AG08395 (cell line): ENCODE data around the gene FHIT.
"Not testable (repeated sequence)": the region's sequence is repeated elsewhere in the genome, so short reads cannot be mapped to it uniquely, and the experiment has no call there.

Source experiments
- DNase-seq: peaks from one replicate; pipeline ENCODE4 v3.0.0; 2012; ENCODE audit warnings: mixed read lengths, low spot score

FHIT gene

DNA sequence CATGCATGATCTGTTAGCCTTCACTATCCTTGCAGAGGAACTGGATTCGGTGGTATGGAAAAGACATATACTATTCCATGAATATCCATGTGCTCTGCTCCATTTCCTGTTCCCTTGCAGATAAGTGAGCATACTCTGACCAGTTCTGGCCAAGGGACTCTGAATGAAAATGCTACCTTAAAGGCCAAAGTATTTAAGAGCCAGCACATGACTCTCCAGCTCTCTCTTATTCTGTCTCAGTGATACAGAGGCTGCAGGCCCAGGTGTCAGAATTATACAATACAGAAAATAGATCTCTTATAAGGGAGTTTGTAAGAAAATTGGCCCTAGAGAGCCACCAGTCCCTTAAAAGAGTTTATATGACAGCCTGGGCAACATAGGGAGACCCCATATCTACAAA, 1421.7 kb downstream of the FHIT start:
- DNase-seq = no peak

DNA sequence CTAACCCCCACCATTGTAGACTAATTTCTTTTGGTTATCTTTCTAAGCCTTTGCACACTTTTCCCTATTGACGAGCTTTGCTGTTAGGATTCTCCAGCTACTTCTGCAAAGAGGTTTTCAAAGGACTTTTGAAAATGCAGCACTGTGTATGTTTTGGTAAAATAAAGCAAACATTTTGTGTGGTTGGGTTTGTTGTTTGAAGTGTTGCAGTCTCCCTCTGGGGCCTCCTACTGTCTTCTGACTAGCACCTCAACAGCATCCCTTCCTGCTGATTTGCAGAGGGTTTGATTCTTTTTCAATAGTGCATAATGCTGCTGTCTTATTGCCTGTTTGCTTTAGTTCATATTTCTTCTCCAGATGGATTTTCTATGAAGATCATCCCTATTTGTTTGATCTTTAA, 1426.4 kb downstream of the FHIT start:
- DNase-seq = no peak

DNA sequence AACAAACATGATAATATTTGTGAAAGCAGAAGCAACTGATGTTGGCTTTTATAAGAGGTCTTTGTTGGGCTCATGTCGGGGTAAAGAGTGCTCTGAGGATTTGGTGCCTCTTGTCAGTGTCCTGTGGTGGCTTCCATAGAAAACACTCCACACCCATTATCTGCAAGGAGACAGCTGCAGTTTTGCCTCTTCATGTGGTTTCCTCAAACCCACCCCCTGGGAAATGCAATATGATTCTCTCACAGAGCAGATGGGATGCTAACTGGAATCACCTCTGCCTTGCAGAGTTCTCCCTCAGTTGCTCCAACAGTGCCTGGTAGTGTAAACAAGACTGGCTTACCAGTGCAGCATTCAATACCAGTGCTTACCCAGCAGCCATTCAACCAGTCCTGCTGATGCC, 1430.0 kb downstream of the FHIT start:
- no peak for DNase-seq

DNA sequence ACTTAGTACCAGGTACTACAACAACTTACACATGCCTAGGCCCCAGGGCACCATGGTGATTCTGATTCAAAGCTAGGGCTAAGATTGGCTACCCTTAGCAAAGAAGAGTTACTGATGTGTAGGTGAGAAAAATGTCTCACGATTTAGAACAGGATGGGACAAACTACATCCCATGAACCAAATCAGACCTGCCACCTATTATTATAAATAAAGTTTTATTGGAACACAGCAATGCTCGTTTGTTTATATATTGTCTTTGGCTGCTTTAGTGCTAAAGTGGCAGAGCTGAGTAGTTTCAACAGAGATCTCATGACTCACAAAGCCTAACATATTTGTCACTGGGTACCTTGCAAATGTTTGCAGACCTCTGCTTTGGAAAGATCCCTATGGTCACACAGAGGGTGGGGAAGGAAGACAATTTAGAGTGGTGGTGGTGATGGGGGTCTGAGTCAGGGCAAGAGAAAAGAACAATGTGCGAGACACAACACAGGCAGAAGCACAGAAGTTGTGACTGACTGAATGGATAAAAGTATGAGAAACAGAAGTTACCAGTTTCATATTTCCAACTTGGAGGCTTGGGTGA, 1430.8 kb downstream of the FHIT start:
- DNase-seq = peak; percentile 35

DNA sequence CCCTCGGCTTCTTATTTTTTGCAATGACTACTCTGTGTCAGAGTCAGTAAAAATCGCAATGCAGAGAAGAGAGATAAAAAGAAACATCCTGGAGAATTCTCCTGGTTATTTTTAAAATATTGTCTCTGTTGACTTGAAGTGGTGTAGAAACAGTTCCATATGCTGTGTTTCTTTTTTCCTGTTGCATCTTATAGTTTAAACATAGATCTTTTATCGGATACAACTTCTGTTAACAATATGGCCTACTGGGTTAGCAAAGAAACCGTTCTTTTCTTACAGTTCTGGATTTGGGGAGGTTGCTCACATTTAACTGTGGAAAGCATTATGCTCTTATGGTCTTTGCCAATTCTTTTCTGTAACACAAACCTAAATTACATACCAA, 1432.3 kb downstream of the FHIT start:
- no peak for DNase-seq

DNA sequence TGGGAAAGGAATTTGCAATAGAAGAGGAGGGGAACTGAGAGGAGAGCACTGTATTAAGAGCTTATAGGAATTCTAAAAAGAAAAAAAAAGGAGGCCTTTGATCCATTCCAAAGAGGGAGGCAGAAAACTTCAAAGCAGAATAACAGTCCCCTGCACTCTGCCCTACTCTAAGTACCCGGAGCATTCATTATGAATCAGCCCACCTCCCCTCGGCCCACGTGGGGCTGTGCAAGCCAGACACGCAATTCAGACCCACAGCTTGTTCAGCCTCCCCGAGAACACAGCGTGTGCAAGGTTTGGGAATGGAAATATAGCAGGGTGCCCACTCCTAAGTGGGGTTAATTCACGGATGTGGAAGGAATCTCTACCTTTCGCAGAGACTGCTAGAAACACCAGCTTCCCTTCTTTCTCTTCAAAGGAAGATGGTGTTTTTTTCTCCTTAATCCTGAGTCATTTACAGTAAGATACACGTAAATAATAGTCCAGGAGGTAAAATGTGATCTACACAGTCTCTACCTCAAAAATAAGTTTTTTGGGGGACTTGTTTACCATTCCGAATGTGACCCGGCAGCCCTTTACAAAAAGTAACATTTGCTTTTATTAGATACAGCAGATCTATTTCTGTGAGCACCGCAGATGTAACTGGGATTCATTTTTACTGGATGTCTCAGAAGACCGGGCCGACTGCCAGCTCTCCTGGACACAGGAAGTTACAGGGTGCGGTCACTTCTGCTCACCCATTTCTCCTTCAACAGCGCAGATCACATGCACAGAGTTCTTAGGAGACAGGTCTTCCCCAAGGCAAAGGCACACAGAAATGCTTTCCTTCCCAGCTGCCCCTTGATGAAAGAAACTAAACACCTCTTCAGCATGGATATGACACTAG, 1433.0 kb downstream of the FHIT start:
- DNase-seq = peak; percentile 93

DNA sequence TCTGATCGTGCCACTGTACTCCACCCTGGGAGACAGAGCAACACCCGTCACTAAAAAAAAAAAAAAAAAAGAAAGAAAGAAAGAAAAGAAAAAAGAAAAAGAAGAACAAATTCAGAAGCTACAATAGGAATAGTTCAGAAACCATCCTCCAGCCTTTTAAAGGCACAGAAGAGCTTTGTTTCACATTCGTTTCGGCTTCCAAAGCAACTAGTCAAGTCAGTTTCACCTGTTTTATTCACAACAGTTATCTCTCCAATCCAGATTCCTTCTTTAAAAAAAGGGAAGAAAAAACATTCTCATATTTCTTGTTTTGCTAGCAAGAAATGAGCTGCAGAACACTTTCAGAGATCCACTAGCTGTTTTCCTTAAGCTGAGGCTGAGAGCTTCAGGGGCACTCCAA, 1433.7 kb downstream of the FHIT start:
- peak; percentile 12 for DNase-seq

DNA sequence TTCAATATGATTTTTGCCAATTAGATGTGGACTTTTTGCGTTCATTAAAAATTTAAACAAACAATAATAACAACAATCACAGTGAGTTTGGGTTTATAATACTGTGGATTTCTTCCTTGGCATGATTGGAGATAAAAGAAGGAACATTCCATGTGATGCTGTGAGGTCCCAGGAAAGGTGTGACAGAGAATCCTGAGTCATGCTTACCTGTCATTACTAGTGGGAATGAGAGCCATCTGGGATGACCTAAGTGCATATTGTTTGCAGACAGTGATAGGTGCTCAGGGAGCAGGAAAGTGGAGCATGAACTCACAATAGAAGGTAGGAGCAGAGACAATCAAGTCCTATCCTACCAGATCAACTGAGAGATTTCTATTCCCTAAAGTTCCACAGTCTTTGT, 1434.9 kb downstream of the FHIT start:
- no peak for DNase-seq

DNA sequence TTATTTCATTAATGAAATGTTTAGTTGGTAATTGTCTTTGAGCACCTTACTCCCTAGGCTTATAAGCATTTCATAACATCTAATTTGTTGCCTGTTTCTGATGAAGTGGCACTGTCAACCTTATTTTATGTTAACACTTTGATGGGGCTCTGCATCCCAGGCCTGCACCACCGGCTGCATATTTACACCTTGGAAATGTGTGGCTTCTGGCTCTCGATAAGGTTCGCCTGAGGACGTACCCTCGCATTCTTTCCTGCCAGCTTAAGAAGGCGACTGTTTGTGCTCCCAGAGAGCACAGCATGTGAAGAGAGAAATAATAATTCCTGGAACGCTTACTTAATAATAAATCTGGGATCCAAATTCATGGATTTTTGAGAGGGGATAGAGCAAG, 1438.1 kb downstream of the FHIT start:
- DNase-seq = no peak

DNA sequence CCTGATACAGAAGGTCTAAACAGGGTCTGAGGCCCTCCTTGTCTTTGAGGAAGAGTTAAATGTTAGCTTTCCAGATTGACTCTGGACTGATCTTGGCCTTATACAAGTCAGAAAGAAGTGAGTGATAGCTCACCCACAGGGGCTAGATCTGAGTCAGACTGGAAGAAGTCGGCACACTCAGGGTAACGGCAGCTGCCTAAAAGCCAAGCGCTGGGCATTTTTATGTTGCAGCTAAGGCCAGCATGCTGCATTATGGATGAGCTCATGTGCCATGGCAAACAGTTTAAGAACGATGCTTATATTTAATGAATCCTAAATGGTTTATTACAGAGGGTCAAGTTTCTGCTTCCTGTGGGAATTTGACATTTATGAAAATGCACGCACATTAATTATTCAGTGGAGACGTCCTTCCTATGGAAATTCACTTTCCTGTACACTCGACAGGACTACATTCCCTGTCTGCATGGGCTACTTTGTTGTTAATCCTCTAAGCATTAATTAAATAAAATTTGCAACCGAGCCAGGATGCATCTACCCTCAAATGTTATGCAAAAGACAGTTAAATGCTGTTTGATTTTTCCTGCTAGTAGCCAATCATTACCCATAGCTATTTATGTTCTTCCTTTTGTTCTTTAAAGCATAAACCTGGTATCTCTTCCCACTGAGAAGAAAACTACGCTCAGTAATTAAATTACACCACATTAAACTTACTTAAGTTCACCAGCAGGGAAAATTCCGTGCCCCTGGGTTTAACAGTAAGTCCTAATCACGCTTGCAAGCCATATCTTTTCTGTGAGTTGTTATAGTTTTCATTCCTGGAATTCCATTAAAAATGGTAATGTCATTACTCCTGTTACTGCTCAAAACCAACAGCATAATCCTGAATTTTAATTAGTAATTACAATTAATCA, 1438.8 kb downstream of the FHIT start:
- DNase-seq = no peak

DNA sequence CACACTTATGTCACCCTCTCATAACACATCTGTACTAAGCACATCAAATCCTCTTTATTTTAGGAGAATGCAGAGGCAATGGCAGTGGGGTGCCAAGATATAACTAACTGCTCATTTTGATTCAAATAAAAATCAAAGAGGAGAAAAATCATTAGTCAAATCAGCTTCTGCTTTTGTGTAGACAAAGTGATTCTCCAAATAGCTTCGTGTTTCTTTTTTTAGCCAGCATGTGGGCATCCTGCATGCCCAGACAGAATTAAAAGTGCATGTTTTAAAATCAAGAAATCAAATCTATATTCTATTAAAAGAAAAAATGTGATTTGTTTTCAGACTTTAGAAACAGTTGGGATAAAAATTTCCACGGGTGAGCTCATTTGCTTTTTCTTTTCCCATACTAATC, 1440.1 kb downstream of the FHIT start:
- no peak for DNase-seq

DNA sequence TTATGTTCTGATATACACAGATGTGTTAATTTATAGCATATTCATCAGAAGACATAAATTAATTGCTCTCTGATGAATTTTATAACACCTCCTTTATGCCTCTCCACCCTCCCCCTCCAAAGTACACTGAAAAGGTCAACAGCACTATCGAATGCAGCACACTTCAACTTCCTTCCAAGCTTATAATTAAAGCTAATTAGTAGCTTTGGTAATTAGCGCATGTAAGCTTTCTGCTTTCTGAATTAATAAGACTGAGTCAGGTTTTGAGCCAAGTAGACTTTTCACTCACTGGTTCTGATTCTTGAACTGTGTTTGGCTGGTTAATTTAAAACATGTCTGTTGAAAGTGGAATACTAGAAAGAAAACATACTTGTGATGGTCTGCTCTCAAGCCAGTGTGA, 1440.6 kb downstream of the FHIT start:
- no peak for DNase-seq

DNA sequence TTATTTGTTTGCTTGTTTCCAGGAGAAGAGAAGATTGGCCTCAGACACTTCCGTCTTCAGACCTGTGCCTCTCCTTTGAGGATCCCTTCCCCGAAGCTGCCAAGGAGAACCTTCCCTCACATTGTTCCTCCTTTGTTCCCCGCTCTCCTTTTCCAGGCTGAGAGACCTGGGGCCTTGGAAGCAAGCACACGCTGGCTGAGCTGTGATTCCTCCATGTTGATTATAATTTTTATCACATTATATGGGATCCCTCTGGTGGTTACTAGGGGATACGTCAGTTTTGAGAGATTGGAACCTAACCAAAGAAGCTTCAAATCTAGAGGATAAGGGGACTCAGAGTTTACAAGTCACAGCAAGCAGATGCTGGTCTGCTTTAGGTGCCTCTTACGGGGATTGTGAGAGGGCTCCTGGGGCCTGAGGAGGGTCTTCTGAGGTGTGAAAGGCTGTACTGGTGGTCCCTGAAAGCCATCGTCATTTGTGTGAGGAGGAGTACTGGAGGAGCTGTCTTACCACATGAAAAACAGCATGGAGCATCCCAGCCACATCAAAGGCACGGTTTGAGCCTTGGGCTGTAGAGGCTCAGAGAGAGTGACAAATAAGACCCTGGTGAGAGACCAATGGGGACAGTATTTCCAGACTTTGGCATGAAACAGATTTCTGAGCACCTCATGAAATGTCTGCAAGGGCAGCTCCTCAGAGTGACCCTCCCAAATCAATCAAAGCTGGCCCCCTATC, 1441.4 kb downstream of the FHIT start:
- DNase-seq = peak; percentile 22

DNA sequence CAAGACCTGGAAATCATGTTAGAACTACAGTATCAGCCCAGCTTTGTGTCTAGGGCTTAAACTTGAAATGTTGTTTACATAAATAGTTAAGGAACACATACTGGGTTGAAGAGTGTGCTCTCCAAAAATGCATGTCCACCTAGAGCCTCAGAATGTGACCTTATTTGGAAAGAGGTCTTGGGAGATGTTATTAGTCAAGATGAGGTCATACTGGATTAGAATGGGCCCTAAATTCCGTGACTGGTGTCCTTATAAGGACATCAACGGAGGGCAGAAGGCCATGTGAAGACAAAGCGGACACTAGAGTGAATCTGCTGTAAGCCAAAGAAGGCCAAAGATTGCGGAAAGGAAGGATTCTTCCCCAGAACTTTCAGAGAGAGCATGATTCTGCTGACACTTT, 1442.2 kb downstream of the FHIT start:
- peak; percentile 16 for DNase-seq

DNA sequence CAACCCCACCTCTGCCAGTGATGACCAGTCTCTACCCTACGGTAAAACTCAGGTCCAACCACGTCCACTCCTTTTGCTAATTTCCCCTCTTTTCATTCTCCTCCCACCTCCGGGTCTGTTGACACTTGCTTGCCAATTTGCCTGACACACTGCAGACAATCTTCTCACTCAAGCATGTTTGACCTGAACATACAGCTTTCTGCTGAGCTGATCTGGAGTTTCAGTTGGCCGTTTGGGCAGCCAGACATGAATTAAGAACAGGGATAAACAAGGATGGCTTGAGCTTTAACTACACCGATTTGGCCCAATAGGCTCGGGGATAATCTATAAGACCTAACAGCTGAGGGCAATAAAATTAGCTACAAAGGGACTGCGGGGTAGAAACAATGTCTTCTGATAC, 1442.8 kb downstream of the FHIT start:
- DNase-seq = no peak

DNA sequence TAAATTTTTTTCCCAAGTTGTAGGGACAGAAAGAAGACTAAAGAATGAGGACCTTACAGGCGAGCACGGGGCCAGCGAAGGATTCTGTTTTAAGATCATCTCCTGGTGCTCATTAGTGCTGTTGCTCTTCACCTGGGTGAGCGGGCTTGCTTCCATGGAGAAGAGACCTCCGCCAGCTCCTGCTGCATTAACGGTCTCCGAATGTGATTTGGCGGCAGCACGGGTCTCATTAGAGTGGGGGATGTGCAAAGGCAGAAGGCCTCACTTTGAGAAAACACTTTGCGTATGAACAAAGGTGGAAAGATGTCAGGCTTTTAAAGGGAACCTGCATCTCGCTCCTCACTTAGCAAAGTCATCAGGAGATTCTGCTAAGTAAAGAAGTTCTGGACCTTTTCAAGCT, 1448.0 kb downstream of the FHIT start:
- no peak for DNase-seq

DNA sequence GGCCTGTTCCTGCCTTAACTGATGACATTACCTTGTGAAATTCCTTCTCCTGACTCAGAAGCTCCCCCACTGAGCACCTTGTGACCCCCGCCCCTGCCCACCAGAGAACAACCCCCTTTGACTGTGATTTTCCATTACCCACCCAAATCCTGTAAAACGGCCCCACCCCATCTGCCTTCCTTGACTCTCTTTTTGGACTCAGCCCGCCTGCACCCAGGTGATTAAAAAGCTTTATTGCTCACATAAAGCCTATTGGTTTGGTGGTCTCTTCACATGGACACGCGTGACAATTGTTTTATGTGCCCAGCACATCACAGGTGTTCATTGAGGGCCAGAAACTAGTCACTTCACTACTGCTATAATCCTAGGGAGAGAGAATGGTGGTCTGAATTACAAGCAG, 1448.8 kb downstream of the FHIT start:
- not testable (repeated sequence) for DNase-seq

DNA sequence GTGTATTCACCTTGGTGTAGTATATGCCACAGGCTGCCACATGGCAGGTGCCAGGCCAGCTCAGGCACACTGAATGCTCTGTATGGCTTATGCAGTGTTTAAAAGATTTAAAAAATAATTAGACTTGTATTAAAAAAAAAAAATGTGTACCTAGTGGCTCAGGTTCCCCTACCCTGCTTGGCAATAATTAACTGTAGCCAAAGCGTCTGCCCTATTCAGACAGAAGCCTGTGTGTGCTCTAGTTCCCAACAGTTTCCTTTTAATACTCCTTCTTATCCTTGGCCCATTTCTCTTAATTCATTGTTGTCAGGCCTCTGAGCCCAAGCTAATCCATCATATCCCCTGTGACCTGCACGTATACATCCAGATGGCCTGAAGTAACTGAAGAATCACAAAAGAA, 1449.2 kb downstream of the FHIT start:
- no peak for DNase-seq

DNA sequence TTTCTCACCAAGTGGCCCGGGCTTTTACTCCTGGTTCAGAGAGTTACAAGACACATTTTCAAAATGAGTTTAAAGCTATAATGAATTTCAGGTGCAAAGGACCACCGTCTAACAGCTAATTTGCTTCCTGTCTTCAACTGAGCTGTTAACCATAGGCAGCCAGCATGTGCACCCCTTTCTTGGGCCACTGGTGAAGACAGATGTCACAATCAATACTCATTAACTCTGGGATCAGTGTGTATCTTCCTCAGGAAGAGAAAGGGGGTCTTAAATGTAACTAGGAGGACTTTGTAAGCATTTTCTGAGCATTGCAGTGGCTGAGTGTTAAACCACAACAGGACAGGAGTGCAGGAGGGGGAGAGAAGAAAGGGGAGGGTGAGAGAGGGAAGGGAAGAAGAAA, 1450.8 kb downstream of the FHIT start:
- DNase-seq = no peak

DNA sequence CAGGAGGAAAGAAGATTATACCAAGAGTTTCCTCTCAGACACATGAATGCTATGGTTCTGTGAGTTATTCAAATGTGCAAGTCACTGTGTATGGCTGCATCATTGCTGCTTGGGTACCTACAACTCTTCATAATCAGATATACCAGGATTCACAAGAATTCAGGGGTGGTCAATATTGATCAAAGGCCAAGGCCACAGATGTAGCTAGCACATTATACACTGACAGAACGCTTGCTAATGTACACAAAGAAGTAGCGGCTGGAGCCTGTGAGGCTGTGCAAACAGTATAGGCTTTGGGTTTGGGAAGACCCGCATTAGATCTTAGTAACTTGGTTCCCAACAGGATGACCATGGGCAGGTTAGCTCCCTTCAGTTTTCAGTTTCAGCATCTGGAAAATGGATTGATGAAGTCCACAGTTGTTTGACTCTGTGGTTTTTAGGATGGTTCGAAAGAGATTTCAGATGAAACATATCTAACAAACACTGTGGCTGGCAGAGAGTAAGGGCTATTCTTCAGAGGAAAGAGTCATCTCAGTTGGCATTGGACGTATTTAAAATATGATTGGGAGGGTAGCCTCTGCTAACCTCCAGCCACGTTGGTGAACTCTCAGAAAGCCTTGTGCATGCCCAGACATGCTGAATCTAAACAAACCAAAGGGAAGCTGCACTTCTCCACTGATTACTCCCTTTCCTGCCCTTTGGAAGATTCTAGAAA, 1452.7 kb downstream of the FHIT start:
- no peak for DNase-seq

DNA sequence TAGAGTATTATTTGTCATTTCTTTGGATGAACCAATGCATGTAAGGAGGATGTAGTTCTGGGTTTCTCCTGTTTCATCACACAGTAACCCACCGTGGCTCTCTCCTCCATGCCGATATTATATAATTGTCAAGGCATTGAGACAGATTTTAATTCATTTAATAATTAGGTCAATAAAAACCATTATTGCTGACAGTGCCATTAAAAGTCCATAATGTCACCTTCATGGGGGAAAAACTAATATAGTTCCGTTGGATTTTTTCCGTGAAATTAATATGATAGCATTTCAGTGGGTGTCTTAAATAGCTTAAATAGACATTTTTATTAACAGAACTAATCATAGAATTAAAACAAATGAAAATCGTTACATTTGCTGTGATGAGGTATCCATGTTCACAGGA, 1453.7 kb downstream of the FHIT start:
- no peak for DNase-seq

DNA sequence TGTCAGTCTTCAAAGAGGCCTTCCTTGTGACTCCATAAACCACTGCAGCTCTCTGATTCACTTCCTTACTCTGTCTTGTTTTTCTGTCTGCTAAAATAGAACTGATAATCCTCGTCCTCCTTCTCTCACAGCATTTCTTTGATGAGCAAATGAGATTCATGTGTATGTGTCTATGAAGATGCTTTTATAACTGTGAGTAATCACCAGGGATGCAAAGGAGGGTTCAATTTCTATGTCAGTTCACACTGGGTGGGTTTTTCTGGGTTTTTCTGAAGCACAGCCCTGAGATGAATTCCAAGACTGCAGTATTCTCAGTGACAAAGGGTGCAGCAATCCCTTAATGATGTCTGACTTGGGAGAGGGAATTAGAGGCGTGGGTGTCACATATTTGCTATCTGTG, 1454.8 kb downstream of the FHIT start:
- DNase-seq = no peak
